Stimulated activated CD8-positive, alpha-beta memory T cell treated with anti-CD3 and anti-CD28 coated beads, Interleukin-15, amount 100 ng/mL, for 48 hours (primary cell): Measurements from ENCODE around the gene IRF2.
"Not testable (repeated sequence)": the region's sequence is repeated elsewhere in the genome, so short reads cannot be mapped to it uniquely, and the experiment has no call there.

Source experiments
- DNase-seq, 2 donors: peaks; one replicate each; pipeline ENCODE4 v3.0.0-alpha.2; 2020; ENCODE audit warnings: low read depth in 2 of 2

IRF2 gene

DNA sequence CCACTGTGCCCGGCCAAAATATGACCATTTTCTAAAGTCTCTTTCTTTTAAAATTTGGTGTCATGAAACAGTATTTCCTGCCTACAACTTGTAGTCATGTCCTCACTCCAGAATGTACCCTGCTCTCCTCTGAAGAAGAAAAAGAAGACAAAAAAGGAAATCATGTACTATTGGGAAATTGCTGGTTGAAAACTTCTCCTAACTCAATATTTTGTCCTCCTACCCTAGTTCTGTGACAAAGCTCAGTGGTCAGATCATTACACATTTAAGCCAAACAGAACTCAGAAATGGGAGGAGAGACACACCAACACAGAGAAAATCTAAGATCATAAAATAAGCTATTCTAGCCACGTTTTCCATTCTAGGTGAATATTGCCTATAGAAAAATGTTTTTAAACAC is 127.7 kb downstream of the IRF2 start:
- DNase-seq, result no peak

DNA sequence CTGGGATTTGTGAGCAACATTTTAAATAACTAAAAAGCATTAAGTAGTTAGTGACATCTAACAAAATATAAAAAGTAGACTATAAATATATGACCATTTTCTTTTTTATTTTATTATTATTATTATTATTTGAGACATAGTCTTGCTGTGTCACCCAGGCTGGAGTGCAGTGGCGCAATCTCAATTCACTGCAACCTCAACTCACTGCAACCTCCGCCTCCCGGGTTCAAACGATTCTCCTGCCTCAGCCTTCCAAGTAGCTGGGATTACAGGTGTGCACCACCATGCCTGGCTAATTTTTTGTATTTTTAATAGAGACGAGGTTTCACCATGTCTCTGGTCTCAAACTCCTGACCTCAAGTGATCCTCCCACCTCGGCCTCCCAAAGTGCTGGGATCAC is 128.1 kb downstream of the IRF2 start:
- not testable (repeated sequence) for DNase-seq

DNA sequence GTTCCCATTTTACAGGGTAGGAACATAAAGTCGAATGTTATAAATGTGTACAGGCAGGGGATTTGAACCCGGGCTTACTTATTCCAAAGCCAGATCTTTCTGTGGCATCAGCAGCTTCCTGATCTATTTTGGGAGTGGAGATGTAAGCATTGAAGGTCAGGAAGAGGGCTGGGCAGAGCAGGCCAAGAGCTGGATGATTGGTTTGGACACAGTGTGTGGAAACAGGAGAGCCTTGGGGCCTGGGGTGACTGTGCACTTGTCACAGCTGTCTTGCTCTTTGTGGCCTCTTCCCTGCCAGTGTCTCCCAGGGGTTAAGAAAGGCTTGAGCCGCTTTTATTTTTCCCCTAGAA is 128.8 kb downstream of the IRF2 start:
- DNase-seq, result no peak

- no peak for DNase-seq
Observed at GRCh38 chr4:184344899-184345572, 129.3 kb downstream of the IRF2 start.

DNA sequence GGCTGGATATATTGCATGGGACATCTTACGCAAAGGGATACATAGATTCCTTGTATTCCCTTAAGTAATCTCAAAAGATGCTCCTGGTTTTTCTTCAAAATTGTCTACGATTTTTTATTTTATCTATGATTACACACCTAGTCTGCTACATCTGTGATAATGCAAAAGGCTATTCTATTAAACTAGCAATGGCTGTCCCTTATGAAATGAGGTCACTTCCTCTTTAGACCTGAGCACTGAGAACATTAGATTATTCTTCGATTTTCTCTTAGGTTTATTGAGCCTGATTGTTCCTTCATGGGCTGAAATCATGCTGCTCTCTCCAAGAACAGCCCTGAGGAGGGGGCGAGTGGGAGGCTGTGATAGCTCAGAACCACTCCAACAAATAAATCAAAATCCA is 129.9 kb downstream of the IRF2 start:
- DNase-seq, result no peak

DNA sequence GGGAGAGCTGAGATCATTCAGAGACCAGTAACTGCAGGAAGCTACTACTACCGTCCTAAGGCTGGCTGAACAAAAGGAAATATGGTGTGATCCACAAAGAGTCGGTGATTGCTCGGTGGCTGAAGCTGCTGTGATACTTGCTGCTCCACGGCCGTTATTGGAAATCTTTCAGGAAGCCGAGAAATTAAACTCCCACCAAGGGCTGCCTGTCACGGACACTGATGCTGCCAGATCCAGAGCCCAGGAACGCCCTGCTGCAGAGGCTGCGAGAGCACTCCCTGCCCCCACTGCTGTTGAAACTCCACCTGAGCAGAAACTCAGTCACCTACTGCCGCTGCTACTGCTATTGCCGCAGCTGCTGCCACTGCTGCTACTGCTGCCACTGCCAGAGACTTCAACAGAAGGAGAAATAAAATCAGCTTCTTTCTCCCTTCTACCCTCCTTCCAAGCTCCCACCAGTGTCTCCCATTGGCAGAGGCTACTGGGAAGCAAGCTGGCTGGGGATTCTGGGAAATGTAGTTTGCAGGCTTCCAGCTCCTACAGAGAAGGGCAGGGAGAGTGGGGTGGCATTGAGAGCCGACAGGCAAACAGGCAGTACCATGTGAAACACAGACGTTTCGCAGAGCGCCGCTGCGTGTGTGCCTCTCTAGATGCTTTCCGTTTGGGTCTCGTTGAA is 130.7 kb downstream of the IRF2 start:
- no peak for DNase-seq

GRCh38 chr4:184342857-184343237 is 131.5 kb downstream of the IRF2 start:
- not testable (repeated sequence) for DNase-seq

DNA sequence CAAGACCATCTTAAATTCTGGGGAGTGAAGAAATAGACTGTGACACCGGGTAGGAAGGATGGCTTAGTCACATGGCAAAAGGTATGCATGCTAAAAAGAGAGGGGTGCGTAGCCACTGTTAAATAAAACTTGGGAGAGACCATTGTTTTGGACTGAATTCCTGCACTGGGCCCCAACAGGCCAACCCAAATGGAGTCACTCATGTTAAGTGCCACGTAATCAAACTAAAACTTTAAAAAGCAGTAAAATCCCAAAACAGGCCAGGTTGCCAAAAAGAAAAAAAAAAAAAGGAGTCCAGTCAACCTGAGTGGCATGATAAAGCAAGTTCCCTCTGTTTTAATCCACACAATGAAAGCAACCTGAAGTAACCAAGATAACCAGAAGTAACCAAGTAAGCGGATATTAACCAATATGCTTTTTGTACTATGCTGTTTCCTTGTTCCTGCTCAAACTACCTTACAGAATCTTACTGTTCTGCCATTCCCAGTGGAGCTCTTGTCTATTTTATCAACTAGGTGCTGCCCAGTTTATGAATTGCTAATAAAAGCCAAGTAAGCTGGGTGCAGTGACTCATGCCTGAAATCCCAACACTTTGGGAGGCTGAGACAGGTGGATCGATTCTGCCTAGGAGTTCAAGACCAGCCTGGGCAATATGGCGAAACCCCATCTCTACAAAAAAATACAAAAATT is 132.0 kb downstream of the IRF2 start:
- no peak for DNase-seq

GRCh38 chr4:184339398-184340193 is 134.8 kb downstream of the IRF2 start:
- DNase-seq, result not testable (repeated sequence)

DNA sequence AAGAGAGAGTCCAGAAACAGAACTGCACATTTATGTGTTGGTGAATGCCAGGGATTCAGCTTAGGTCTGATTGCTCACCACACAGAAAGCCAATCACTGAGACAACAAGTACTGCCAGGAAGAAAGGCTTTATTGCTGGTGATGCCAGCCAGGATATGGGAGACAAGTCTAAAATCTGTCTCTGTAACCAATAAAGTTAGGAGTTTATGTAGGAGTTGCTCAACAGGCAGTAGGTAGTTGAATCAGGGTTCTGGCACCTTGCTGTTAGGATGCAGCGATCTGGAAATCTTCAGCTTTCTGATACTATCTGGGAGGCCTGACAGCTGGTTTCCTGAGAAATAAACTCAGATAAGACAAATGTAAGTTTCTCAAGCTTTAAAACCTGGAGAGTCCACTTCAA is 136.4 kb downstream of the IRF2 start:
- DNase-seq, result no peak
